HK-2 (cell line): ENCODE data around the gene NPAS2.

Experiments
- DNase-seq: peaks from one replicate; pipeline ENCODE4 v3.0.0-alpha.2; 2018; ENCODE audit not compliant: unreplicated experiment

The NPAS2 gene

DNA sequence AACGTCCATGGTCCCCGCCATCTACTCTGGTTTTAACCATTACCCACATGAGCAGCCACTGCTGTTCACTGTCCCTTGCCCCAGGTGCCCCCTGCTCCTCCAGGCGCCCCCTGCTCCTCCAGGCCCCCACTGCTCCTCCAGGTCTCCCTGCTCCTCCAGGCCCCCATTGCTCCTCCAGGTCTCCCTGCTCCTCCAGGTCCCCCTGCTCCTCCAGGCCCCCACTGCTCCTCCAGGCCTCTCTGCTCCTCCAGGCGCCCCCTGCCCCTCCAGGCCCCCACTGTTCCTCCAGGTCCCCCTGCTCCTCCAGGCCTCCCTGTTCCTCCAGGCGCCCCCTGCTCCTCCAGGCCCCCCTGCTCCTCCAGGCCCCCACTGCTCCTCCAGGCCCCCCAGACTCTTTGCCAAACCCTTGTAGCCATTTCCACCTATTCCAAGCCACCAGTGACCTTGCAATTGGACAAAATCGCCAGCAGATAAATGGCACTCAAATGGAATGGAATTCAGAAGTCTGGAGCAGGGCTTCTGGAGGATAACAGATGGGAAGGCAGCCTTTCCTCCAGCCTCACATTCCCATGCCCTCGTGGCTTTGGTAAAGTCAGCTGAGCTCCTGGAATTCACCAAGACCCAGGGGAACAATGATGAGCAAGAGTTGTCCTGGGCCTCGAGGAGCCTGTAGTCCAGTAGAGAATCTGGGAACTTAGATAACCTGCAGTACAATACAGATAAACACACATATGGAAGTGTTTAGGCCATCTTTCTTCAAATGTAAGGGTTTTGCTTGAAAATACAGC lies 168.9 kb downstream of the NPAS2 start:
- DNase-seq = no peak

DNA sequence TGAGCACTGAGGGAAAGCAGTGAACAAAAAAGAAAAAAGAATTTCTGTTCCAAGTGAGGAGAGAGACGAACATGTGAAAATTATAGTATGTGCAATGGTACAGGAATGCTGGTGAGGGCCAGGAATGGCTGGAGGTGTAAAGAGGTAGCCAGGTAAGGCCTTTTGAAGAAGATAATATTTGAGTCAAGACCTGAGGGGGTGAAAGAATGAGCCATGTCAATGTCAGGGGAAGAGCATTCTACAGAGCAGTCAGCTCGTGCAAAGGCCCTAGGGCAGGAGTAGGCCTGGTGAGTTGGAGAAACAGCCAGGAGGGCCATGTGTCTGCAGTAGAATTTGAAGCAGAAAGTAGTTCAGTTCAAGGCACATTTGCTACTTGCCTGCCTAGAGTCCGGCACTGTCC lies 169.7 kb downstream of the NPAS2 start:
- DNase-seq = no peak

- DNase-seq = no peak
These were observed 170.2 kb downstream of the NPAS2 start for GRCh38 chr2:100990166-100990565.

DNA sequence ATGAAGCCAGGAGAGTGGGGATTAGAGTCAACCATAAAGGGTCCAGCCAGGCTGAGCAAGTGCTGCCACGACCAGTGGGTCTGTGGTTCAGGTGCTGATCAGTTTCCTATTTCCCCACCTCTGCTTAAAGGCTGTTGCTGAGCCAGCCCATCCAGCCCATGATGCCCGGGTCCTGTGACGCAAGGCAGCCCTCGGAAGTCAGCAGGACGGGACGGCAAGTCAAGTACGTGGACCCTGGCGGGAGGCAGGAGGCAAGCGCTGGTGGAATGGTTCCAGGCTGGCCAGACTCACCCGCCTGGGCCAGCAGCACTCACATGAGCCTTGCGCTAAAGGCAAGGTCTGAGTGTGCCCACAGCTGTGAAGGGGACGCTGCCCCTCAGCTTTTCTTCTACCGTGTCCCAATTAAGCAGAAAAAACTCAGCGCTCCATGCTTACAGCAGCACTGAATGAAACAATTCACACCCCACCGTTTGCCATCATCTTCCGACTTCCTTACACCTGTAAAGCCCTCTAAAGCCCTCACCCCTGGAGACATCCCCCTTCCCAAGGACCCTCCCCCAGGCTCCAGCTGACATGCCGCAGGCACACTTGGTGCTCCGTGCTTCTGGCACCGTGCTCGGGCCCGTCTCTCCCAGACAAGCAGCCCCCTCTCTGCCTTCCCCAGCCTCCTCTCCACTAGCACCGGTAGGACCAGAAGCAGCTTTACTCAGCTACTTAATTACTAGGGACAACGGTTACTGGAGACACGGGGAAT lies 170.9 kb downstream of the NPAS2 start:
- no peak for DNase-seq

- no peak for DNase-seq
These were observed 171.4 kb downstream of the NPAS2 start for GRCh38 chr2:100991404-100991773.

DNA sequence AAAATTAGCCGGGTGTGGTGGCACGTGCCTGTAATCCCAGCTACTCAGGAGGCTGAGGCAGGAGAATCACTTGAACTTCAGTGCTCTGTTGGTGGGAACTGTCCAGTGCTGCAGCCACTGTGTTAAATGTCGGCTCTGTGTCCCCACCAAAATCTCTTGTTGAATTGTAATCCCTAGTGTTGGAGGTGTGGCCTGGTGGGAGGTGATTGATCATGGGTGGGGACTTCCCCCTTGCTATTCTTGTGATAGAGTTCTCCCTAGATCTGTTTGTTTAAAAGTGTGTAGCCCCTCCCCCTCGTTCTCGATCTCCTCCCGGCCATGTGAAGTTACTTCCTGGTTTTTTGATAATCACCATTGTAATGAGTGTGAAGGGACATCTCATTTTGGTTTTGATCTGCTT lies 172.3 kb downstream of the NPAS2 start:
- no peak for DNase-seq

GRCh38 chr2:100993294-100993693 lies 173.4 kb downstream of the NPAS2 start:
- DNase-seq = no peak

- no peak for DNase-seq
These were observed 175.6 kb downstream of the NPAS2 start for GRCh38 chr2:100995309-100996075.

DNA sequence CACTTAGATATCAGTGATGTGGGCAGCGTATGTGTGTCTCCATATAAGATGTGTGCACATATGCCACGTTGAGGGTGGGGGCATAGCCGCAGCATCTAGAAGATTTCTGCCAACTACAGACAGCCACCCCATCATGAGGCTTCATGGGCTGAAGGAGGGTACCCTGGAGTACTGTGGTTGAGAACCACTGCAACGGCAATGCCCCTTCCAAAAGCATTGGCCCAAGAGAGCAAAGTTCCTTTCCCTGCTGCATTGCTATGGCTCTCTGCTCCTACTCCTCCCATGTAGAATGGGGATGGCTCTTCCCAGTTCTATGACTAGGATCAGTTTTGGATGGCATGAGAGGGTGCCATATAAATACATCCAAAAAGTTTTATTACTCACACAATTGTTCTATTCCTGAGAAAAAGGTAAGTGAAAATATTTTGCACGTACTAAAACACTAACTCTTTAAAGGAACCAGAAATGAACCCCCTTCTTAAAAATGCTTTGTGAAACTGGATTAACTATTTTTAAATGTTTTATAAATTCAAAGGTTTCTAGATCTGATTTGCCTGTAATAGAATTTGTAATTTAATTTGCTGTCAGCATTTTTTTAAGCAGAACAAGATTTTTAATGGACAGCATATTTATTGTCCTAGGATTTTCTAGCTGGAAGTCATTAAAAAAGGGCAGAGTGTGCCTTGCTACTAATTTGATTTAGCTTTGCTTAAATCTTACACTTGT lies 177.7 kb downstream of the NPAS2 start:
- DNase-seq = no peak

DNA sequence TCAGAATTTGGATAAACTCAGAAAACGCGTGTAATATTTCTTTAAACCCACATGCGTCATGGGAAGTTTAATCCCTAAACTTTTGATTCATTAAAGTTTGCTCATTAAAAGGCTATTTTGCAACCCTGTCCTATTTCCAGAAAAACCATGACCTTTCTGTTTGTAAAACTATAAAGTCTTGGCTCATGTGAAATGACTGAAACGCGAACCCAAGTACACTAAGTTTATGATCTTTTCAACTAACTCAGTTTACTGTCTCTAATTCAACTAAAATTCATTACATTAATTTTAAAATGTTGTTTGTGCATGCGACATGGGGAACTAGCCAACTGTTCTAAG lies 178.3 kb downstream of the NPAS2 start:
- DNase-seq = no peak

DNA sequence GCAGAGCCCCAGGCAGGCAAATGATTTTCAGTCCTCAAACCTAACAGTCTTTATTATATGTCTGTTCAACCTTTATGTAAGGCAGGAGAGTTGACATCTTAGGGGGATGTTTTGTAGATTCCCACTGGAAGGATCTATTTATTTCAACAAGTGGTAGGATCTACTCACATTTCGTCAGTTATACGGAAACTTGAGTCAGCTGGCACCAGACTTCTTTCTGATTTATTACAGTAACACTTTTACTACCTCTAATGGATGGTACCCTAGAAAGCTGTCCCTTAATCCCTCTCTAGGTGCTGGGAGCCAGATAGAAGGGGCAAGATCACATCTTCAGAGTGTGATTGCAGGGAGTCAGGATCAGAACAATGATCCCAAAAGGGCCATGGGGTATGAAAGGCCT lies 180.1 kb downstream of the NPAS2 start:
- DNase-seq = no peak

DNA sequence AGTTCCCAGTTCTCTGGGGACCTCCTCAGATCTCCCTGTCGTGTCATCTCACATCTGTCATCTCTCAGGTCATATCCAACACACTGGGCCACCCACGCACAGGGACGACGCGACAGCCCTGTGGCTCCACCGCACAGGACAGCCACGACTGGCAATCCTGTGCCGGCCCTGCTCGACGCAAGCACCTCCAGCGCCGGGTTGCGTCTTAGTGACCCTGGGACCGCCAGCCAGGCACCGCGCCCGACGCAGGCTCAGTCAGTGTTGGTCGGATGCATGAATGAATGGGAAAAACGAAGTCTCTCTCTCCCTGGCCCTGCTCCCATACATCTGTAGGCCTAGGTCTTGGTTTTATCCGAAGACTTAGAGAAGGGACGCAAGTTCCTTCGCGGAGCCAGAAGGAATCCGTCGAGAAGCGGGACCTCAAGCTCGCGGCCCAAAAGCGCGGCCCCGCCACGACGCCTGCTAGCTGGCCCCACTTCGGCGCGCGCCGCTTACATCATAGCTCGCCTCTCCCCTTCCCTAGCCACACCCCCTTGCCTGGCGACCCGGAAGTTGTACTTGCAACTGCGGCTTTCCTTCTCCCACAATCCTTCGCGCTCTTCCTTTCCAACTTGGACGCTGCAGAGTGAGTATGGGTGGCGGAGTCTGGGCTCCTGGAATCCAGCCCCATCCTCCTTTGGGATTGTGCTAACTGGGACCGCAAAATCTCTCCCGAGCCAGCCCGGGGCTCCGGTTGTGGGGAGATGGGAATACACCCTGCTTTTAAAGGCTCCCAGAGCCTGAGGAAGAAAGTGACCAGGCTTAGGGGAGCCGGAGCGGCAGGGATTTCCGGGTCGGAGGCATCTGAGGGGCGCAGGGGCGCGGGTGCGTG lies 182.0 kb downstream of the NPAS2 start, which contains the start of gene RPL31:
Gene RPL31 (plus strand): TSS at position 599 of the 871 bp plus-strand sequence. CDS start 413 bp downstream, outside the sequence.
- peak; percentile 95 for DNase-seq

DNA sequence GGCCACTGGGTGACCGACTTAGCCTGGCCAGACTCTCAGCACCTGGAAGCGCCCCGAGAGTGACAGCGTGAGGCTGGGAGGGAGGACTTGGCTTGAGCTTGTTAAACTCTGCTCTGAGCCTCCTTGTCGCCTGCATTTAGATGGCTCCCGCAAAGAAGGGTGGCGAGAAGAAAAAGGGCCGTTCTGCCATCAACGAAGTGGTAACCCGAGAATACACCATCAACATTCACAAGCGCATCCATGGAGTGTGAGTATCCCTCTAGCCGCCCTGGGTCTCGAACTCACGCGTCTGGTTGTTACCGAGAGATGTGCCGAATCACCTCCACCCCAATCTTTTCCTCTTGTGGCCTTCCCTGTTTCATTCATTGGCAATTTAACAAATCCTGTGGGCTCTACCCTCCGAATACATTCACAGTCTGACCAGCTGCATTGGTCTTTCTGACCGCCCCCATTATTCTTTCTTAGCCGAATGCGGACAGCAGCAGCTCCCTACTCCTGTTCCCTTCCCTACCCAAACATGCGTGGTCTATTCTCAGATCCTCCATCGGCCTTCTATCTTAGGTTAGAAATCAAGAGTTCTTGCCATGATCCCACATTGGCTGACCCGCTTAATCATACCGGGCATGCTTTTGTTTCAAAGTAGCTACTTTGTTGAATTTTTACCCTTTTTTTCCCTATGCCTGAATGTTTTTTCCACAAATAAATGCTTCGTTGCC lies 182.8 kb downstream of the NPAS2 start:
- no peak for DNase-seq

DNA sequence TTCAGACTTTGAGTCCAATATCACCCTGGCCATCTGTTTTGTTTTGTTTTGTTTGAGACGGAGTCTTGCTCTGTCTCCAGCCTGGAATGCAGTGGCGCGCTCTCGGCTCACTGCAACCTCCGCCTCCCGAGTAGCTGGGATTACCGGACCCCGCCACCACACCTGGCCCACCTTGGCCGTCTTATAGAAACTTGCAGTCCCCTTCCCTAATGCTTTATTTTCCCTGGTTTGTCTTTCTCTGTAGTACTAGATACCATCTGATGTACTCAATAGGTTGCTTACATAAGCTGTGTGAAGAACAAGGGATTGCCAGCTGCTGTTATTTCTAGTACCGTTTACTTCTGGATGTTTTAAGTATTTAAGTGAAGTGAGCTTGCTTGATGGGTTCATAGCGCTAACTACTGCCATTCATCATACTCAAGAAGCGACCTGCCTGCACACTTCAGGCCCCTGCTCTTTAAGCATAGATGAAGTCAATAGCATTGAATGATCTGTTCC lies 183.4 kb downstream of the NPAS2 start:
- DNase-seq = no peak

DNA sequence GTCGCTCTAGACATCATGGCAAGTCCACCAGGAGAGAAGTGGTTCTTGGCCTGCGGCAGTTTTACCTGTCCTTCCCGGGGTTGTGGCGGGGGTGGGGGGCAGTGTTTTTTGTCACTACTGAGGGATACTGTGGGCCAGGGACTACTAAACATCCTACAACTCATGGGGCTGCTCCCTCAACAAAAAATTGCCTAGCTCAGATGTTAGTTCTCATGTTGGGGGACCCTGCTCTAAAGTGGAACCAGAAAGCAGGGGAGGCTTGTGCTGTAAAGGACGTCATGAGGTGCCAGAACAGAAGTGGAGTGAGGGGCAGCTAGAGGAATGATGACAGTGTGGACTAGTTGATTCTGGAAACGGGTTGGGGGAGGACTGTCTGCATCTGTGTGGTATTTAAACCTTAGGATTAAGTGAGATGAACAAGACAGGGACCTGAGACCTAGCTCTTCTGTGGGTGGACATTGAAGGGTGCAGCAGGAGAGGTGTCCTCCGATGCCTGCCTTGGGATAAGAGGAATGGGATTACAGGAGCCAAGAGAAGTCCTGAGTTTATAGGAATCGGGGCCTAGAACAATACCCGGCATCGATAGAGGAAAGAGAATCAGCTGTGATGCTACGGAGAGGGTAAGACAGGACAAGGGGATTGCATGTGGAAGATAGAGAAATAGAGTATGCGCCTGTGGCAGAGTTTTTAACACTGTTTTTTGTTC lies 184.8 kb downstream of the NPAS2 start:
- no peak for DNase-seq

GRCh38 chr2:101006065-101006715 lies 186.3 kb downstream of the NPAS2 start:
- DNase-seq = no peak

DNA sequence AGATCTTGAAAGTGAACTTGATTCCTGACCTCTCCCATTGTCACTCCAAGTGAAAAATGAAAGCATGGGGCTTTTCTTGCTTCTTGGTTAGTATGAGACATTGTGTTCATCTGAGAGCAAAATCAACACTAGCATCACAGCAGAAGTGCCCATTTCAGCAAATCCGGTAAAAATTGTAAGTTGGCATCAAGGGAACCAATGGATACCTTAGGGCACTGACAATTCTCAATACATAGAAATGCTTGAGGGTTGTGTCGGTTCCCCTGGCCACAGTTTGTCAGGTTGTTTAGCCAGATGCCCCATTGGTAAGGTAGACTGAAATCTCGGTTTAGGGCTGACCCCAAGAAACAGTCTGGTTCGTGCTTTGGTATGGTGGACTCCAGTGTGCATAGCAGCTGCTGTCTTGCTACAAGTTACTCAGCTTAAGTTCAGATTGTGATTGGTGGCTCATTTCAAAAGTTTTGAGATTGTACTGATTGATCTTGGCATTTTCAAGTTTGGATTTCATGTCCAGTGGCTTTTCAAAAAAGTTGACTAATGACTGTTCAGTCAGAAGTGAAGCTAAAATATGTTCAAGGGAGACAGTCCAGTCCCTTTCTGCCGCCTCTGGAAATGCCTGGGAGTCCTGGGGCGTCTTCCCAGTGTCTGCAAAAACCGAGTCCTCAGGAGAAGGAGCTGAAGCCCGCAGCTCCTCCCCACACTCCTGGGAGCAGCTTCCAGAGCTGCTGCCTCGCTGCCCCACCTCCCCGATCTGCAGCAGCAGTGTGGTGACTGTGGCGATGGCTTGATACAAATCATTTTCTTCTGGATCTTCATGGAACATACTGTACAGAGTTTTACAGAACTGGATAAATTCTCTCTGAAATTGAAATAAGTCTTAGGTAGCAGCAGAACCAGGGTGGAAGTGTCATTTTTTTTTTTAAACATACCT lies 187.7 kb downstream of the NPAS2 start:
- peak; percentile 27 for DNase-seq

DNA sequence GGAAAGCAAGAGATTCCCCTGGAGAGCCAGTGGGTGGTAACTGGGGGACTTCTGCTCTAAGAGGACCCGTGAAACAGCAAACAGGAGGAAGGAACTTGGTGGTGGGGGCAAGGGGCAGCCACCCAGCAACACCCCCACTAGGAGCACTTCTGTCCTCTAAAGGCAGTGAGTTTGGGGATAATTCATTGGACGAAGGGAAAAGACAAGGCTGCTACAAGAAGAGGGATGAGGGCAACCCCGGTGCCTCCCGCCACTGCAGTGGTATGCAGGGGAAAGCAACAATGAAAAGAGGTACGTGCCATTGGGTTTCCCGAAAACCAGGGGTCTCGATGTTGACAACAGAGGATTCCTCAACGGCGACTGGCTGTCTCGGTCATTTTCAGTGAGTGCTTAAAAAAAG lies 191.2 kb downstream of the NPAS2 start:
- no peak for DNase-seq
